Measurements from ENCODE around the gene CHMP6. TPM values are rescaled to one million over a fixed set of nuclear protein-coding genes. Genes with fewer than 3 reads are reported as not detected.

Gene CHMP6
- total RNA-seq, 2 experiments from 2014 or later, result 13.9 to 16.7 TPM

DNA sequence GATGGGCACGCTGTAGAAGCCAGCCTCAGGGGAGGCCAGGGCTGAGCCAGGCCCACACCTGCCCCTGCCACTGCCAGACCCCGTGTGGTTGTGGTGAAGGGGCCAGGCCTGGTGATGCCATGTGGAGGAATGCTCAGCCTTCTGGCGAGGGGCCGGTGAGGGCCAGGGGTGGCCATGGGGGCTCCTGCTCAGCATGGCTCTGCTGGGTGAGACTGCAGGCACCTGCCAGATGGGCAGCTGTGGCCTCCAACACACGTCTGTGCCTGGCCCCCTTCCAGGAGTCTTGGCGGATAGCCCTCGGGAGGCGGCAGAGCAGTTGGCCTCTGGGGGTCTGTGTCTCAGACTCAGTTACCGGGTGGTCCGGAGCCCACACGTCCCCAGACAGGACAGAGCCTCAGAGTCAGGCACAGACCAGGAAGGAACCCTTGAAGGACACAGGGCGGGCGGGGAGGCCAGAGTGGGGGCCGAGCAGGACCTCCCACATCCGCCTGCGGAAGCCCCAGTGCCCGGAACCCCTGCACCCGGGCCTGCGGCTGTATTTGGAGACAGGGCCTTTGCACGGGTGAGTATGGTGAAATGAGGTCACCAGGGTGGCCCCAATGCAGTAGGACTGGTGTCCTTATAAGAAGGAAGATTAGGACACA lies 22.5 kb upstream of the CHMP6 start:
- no peak for TF ChIP-seq CTCF (IDR thresholded peaks at IDR 0.05)
- H3K27ac Mint-ChIP-seq, result no peak overlapping the region
- no peaks in the 10 kb centered on the region for H3K9me3 Mint-ChIP-seq
- CTCF ChIA-PET, result interaction anchor here (0.9 kb wide), 1 partner anchor 113 kb away, joined by 3 read pairs; no protein-coding TSS in a partner anchor
- ATAC-seq (no peak), DNase-seq (no peak)
- POLR2A ChIA-PET, result no interaction called here
- H3K27me3 Mint-ChIP-seq, result no peaks in the 10 kb centered on the region
- H3K36me3 Mint-ChIP-seq (ENCODE audit: low read depth), result peaks cover 4% of the 10 kb centered on the region
- H3K4me3 Mint-ChIP-seq, result no peak overlapping the region
- H3K4me1 Mint-ChIP-seq (ENCODE audit: low read depth), result peaks cover 5% of the 10 kb centered on the region
- intact Hi-C loops (cut with micrococcal nuclease), result no loop called here

GRCh38 chr17:80969674-80970043 lies 22.0 kb upstream of the CHMP6 start:
- ChIA-PET POLR2A (no interaction called here), CTCF (interaction anchor here (0.6 to 1.5 kb wide), 8 partner anchors 56 to 544 kb away, joined by 3 to 9 read pairs (median 3); no protein-coding TSS in a partner anchor)
- no peak for TF ChIP-seq CTCF (IDR thresholded peaks at IDR 0.05)
- no peak overlapping the region for H3K27ac Mint-ChIP-seq
- H3K4me1 Mint-ChIP-seq (ENCODE audit: low read depth), result peaks cover 5% of the 10 kb centered on the region
- no peaks in the 10 kb centered on the region for H3K9me3 Mint-ChIP-seq
- no peak overlapping the region for H3K4me3 Mint-ChIP-seq
- DNase-seq (no peak), ATAC-seq (no peak)
- intact Hi-C loops (cut with micrococcal nuclease), result no loop called here
- no peaks in the 10 kb centered on the region for H3K27me3 Mint-ChIP-seq
- H3K36me3 Mint-ChIP-seq (ENCODE audit: low read depth), result peaks cover 4% of the 10 kb centered on the region

DNA sequence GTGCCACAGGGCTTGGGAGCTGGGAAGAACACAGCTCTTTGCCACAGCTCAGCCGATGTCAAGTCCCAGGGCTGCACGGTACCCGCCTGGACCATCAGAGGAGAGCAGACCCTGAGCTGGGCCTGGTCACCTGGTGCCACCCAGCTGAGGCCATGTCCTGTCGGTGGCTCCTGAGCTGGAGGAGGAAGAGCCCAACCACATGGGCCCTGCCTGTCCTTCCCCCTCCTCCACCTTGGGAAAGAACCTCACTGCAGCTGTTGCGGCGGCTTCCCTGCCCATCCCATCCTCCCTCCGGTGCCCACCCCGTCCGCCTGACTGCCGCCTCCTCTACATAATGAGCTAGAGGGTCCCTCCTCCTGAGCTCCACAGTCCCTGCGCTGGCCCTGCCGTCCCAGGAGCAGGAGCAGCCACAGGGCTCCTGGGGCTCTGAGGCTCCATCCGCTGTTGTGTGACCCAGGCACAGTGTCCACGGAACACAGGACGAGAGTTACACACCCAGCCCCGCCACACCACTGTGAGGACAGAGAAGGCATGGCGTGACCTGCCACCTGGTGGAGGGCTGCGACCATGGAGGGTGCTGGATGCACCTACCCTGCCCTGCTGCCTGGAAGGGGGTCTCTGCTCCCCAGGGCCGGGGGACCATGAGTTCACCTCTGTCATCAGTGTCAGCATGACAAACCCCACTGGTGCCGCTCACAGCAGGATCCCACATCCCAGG lies 21.4 kb upstream of the CHMP6 start:
- Mint-ChIP-seq H3K4me3 (no peak overlapping the region), H3K27me3 (no peaks in the 10 kb centered on the region), H3K36me3 (ENCODE audit: low read depth) (peaks cover 4% of the 10 kb centered on the region), H3K9me3 (no peaks in the 10 kb centered on the region), H3K27ac (no peak overlapping the region), H3K4me1 (ENCODE audit: low read depth) (peaks cover 5% of the 10 kb centered on the region)
- peak; percentile 73 for DNase-seq
- ChIA-PET CTCF (interaction anchor here (0.6 to 1.5 kb wide), 9 partner anchors 12 to 544 kb away, joined by 3 to 9 read pairs (median 3); no protein-coding TSS in a partner anchor), POLR2A (no interaction called here)
- TF ChIP-seq CTCF (IDR thresholded peaks at IDR 0.05), result peak; percentile 69
- ATAC-seq, result peak; percentile 73
- intact Hi-C loops (cut with micrococcal nuclease), result no loop called here

DNA sequence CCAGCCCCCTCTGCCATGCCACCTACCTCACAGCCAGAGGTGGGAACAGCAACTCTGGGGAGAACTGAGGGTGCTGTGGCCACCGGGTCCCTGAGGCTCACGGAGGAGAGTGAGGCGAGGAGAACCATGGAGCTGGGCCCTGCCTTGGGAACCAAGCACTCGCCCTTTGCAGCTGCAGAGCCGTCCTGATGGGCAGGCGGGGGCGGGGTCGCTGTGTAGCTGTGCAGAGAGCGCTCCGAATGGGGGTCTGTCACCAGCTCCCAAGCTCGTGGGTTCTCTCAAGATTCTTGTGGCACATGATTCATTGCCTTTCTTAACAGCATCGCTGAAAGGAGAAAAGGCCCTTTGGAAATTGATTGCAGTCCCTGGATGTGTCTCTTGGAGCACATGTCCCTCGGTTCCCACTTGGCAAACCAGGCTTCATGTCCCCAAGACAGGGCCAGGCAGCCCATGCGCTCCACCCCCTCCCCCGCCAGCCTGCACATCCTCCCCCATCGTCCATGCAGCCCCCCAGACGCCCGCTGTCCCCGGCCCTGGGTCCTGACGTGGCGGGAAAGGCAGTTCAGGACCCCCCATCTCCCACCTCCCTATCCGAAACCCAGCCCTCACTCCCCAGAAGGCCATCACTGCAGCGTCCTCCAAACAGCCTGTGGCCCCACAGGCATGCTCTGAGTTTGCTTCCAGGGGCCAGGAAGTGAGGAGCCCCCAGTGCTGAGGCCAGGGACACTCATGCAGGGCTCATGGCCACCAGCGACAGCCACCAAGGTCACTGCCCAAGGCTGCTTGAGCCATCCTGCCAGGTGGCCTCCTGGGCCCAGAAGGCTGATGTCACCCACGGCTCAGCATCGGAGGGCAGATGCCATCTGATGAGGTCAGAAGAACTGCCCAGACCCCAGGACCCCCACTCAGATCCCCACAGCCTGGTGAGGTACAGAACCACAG lies 20.6 kb upstream of the CHMP6 start:
- intact Hi-C loops (cut with micrococcal nuclease), result no loop called here
- peak; percentile 14 for ATAC-seq
- Mint-ChIP-seq H3K4me3 (no peak overlapping the region), H3K9me3 (no peaks in the 10 kb centered on the region), H3K36me3 (ENCODE audit: low read depth) (no peaks in the 10 kb centered on the region), H3K27ac (no peak overlapping the region), H3K27me3 (no peaks in the 10 kb centered on the region), H3K4me1 (ENCODE audit: low read depth) (peaks cover 5% of the 10 kb centered on the region)
- TF ChIP-seq CTCF (IDR thresholded peaks at IDR 0.05), result no peak
- no peak for DNase-seq
- ChIA-PET POLR2A (no interaction called here), CTCF (interaction anchor here (1.0 to 1.5 kb wide), 8 partner anchors 11 to 544 kb away, joined by 3 to 9 read pairs (median 3); no protein-coding TSS in a partner anchor)

All from activated CD8-positive, alpha-beta T cell treated with anti-CD3 and anti-CD28 coated beads for 36 hours (primary cell).